Measurements from ENCODE around the gene FAN1. TPM values are rescaled to one million over a fixed set of nuclear protein-coding genes. Genes with fewer than 3 reads are reported as not detected.

The FAN1 gene
- total RNA-seq, 1 donor from 2014 or later, result 12.1 TPM

GRCh38 chr15:30956216-30957124 lies 52.8 kb downstream of the FAN1 start:
- no peaks in the 10 kb centered on the region for H3K9me3 ChIP-seq
- H3K36me3 ChIP-seq, result peaks cover 52 to 91% of the 10 kb centered on the region in 2 donors
- TF ChIP-seq, protein P1, sequence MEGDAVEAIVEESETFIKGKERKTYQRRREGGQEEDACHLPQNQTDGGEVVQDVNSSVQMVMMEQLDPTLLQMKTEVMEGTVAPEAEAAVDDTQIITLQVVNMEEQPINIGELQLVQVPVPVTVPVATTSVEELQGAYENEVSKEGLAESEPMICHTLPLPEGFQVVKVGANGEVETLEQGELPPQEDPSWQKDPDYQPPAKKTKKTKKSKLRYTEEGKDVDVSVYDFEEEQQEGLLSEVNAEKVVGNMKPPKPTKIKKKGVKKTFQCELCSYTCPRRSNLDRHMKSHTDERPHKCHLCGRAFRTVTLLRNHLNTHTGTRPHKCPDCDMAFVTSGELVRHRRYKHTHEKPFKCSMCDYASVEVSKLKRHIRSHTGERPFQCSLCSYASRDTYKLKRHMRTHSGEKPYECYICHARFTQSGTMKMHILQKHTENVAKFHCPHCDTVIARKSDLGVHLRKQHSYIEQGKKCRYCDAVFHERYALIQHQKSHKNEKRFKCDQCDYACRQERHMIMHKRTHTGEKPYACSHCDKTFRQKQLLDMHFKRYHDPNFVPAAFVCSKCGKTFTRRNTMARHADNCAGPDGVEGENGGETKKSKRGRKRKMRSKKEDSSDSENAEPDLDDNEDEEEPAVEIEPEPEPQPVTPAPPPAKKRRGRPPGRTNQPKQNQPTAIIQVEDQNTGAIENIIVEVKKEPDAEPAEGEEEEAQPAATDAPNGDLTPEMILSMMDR (IDR thresholded peaks at IDR 0.05), result no peak
- no peaks in the 10 kb centered on the region for H3K4me1 ChIP-seq
- no peak for DNase-seq (ENCODE audit: low spot score in 2 of 2)
- H3K27ac ChIP-seq, result no peak overlapping the region
- intact Hi-C loops (cut with DNase I), result no loop called here
- H3K27me3 ChIP-seq, result no peaks in the 10 kb centered on the region
- H3K4me3 ChIP-seq, result no peak overlapping the region

GRCh38 chr15:30958219-30958618 lies 54.5 kb downstream of the FAN1 start:
- intact Hi-C loops (cut with DNase I), result no loop called here
- Histone ChIP-seq H3K4me3 (no peak overlapping the region), H3K27ac (no peak overlapping the region), H3K4me1 (no peaks in the 10 kb centered on the region), H3K36me3 (peaks cover 35 to 73% of the 10 kb centered on the region in 2 donors), H3K27me3 (no peaks in the 10 kb centered on the region), H3K9me3 (no peaks in the 10 kb centered on the region)
- no peak for DNase-seq (ENCODE audit: low spot score in 2 of 2)
- TF ChIP-seq, protein P1 (IDR thresholded peaks at IDR 0.05), result no peak

GRCh38 chr15:30962079-30962478 lies 58.4 kb downstream of the FAN1 start:
- no peak for DNase-seq (ENCODE audit: low spot score in 2 of 2)
- intact Hi-C loops (cut with DNase I), result no loop called here
- Histone ChIP-seq H3K27me3 (no peaks in the 10 kb centered on the region), H3K4me3 (no peak overlapping the region), H3K9me3 (no peaks in the 10 kb centered on the region), H3K36me3 (peaks cover 21 to 50% of the 10 kb centered on the region in 2 donors), H3K27ac (no peak overlapping the region), H3K4me1 (no peaks in the 10 kb centered on the region)
- TF ChIP-seq, protein P1 (IDR thresholded peaks at IDR 0.05), result no peak

GRCh38 chr15:30962659-30963058 lies 58.9 kb downstream of the FAN1 start:
- H3K4me1 ChIP-seq, result no peaks in the 10 kb centered on the region
- H3K27ac ChIP-seq, result no peak overlapping the region
- DNase-seq (ENCODE audit: low spot score in 2 of 2), result no peak
- intact Hi-C loops (cut with DNase I), result no loop called here
- TF ChIP-seq, protein P1 (IDR thresholded peaks at IDR 0.05), result no peak
- no peak overlapping the region for H3K4me3 ChIP-seq
- peaks cover 17 to 44% of the 10 kb centered on the region in 2 donors for H3K36me3 ChIP-seq
- no peaks in the 10 kb centered on the region for H3K9me3 ChIP-seq
- no peaks in the 10 kb centered on the region for H3K27me3 ChIP-seq

DNA sequence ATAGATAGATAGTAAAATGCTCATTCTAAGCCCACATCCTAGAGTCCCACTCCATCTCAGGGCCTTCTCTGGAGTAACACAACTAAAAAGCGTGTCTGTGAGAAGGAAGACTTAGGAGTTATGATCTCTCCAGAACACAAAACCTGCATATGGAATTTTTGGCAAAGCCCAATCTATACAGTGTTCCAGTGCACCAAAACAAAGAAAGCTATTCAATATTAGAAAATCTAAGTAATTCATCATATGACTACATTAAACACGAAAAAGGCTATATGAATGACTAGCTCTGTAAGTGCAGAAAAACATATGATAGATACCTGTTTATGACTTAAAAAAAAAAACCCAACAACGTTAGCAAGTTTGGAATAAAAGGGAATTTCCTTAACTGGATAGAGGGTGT lies 60.0 kb downstream of the FAN1 start:
- Histone ChIP-seq H3K9me3 (no peaks in the 10 kb centered on the region), H3K36me3 (peaks cover 9 to 34% of the 10 kb centered on the region in 2 donors), H3K27me3 (no peaks in the 10 kb centered on the region), H3K27ac (no peak overlapping the region), H3K4me1 (no peaks in the 10 kb centered on the region), H3K4me3 (no peak overlapping the region)
- no peak for DNase-seq (ENCODE audit: low spot score in 2 of 2)
- TF ChIP-seq, protein P1 (IDR thresholded peaks at IDR 0.05), result no peak
- intact Hi-C loops (cut with DNase I), result no loop called here
